Fibroblast of lung (primary cell): Measurements from ENCODE around the gene TMBIM4. TPM values are rescaled to one million over a fixed set of nuclear protein-coding genes. Genes with fewer than 3 reads are reported as not detected.

ENCODE experiments used
- DNase-seq, 2 donors: peaks; one replicate each; pipeline versions ENCODE4 v3.0.0 to v3.0.0-alpha.2; 2010; ENCODE audit warnings: low read depth in 2 of 2
- H2AFZ ChIP-seq: 2 replicates; pipeline ENCODE4 v1.5.1; 2012; ENCODE audit warnings: low read length, control low read depth, inconsistent platforms
- H3K27ac ChIP-seq: 2 replicates; pipeline ENCODE4 v1.5.1; 2011; ENCODE audit warnings: low read length, control low read depth; ENCODE audit not compliant: insufficient read depth
- H3K27me3 ChIP-seq: 2 replicates; pipeline ENCODE4 v1.5.1; 2011; ENCODE audit warnings: mild to moderate bottlenecking, low read length; ENCODE audit not compliant: control insufficient read depth, insufficient read depth
- H3K36me3 ChIP-seq: 2 replicates; pipeline ENCODE4 v1.5.1; 2011; ENCODE audit warnings: low read length; ENCODE audit not compliant: control insufficient read depth, insufficient read depth
- H3K4me1 ChIP-seq: 2 replicates; pipeline ENCODE4 v1.5.1; 2011; ENCODE audit warnings: low read length; ENCODE audit not compliant: control insufficient read depth, insufficient read depth; ENCODE audit errors: extremely low read depth
- H3K4me2 ChIP-seq: 2 replicates; pipeline ENCODE4 v1.5.1; 2011; ENCODE audit warnings: low read length, control low read depth; ENCODE audit not compliant: insufficient read depth; ENCODE audit errors: extremely low read depth
- H3K4me3 ChIP-seq, 4 experiments: fragments of 200-600 bp in 1 of 4; sonication (generic) in 1 of 4; replicated peaks in 1 of 4; 2 replicates each; pipeline ENCODE4 v1.5.1; 2011 to 2016; ENCODE audit warnings: low read length in 4 of 4, low read depth in 3 of 4, mild to moderate bottlenecking in 3 of 4, control low read depth in 2 of 4, inconsistent platforms in 1 of 4, mixed read lengths in 1 of 4; ENCODE audit not compliant: insufficient read depth in 1 of 4; ENCODE audit errors: control extremely low read depth in 1 of 4
- H3K79me2 ChIP-seq: 2 replicates; pipeline ENCODE4 v1.5.1; 2012; ENCODE audit warnings: mild to moderate bottlenecking, low read length, inconsistent platforms; ENCODE audit not compliant: control insufficient read depth, insufficient read depth
- H3K9ac ChIP-seq: 2 replicates; pipeline ENCODE4 v1.5.1; 2011; ENCODE audit warnings: mild to moderate bottlenecking, low read length, control low read depth; ENCODE audit not compliant: insufficient read depth
- H3K9me3 ChIP-seq: 2 replicates; pipeline ENCODE4 v1.5.1; 2012; ENCODE audit warnings: low read depth, low read length; ENCODE audit not compliant: control insufficient read depth, insufficient read depth
- H4K20me1 ChIP-seq: 2 replicates; pipeline ENCODE4 v1.5.1; 2011; ENCODE audit warnings: low read length; ENCODE audit not compliant: control insufficient read depth, insufficient read depth; ENCODE audit errors: extremely low read depth
- EZH2 ChIP-seq: IDR thresholded peaks from 2 replicates; pipeline ENCODE4 v1.5.1; 2012; ENCODE audit warnings: low read length, control low read depth, mild to moderate bottlenecking; ENCODE audit errors: missing control alignments
- polyA plus RNA-seq, 2 donors: library from polyadenylated mRNA; depleted of rRNA in 1 of 2; stranded (reverse) in 1 of 2; unstranded in 1 of 2; fragments of >200 nt; gene quantifications; 2 replicates each; pipeline ENCODE4 v1.2.1, GENCODE V29; 2011 to 2012; ENCODE audit warnings: missing spikeins in 1 of 2
- total RNA-seq: library from RNA; depleted of rRNA; stranded (reverse); fragments of >200 nt; gene quantifications from 2 replicates; pipeline ENCODE4 v1.2.1, GENCODE V29; 2014
- TF ChIP-seq, protein P1 (sequence below), 2 donors: IDR thresholded peaks in 1 of 2; conservative IDR thresholded peaks in 1 of 2; 1 replicate in 1 of 2; 2 replicates in 1 of 2; pipeline ENCODE4 v1.5.1; 2011 to 2012; ENCODE audit warnings: low read length in 2 of 2, control low read depth in 1 of 2, inconsistent platforms in 1 of 2, low read depth in 1 of 2, mild to moderate bottlenecking in 1 of 2

The TMBIM4 gene
- total and polyA plus RNA-seq, 2 donors (not counting 1 experiment from before 2014, with no cell fraction given), result 69.2 to 140 TPM

DNA sequence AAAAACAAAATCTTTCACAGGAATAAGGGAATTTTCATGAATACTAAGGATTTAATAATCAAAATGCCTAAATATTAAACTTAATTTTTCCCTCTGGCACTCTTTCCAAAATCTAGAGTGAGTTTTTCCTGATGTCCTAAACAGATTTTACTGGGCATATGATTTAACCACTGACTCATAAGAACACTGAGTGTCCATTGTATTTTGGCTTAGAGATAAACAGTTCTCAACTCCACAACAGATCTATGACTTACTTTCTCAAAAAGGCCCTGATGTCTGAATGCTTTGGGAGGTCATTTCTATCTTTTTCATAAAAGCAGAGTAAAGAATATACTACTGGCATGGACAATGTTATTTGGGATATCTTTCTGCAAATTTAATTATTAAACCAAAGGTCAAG, 15.0 kb downstream of the TMBIM4 start:
- no peak for TF ChIP-seq EZH2
- TF ChIP-seq, protein P1, sequence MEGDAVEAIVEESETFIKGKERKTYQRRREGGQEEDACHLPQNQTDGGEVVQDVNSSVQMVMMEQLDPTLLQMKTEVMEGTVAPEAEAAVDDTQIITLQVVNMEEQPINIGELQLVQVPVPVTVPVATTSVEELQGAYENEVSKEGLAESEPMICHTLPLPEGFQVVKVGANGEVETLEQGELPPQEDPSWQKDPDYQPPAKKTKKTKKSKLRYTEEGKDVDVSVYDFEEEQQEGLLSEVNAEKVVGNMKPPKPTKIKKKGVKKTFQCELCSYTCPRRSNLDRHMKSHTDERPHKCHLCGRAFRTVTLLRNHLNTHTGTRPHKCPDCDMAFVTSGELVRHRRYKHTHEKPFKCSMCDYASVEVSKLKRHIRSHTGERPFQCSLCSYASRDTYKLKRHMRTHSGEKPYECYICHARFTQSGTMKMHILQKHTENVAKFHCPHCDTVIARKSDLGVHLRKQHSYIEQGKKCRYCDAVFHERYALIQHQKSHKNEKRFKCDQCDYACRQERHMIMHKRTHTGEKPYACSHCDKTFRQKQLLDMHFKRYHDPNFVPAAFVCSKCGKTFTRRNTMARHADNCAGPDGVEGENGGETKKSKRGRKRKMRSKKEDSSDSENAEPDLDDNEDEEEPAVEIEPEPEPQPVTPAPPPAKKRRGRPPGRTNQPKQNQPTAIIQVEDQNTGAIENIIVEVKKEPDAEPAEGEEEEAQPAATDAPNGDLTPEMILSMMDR (conservative IDR thresholded peaks at IDR 0.05 in 1 of 2, IDR thresholded peaks at IDR 0.05 in 1 of 2; ENCODE audit: low read depth in 1 of 2, low read length in 2 of 2), result no peak
- Histone ChIP-seq H3K9me3 (no peaks in the 10 kb centered on the region), H3K27me3 (no peaks in the 10 kb centered on the region), H3K4me2 (no peak overlapping the region), H3K4me1 (peaks cover 2% of the 10 kb centered on the region), H3K79me2 (peaks cover 11% of the 10 kb centered on the region), H3K9ac (no peak overlapping the region), H3K4me3 (no peak overlapping the region), H4K20me1 (no peaks in the 10 kb centered on the region), H3K36me3 (no peaks in the 10 kb centered on the region), H3K27ac (no peak overlapping the region), H2AFZ (no peak overlapping the region)
- DNase-seq, result peak; percentile 25 to 50

DNA sequence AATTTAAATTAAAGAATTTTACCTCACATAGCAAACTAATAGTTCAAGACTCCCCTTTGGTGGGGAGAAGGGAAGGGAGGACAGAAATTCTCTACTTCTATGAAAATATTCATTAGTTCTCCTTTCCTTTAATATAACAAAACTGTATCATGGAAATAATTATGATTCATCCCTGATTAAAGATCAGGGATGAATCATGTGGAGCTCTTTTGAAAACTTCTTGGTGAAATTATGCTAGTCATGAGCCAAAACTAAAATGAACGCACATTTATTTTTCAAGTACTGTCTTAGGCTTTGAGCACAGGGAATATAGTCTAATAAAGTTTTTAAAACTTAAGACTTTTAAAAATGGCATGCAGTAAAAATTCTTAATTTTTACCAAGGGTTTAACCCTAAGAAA, 17.1 kb downstream of the TMBIM4 start:
- Histone ChIP-seq H3K79me2 (peaks cover 9% of the 10 kb centered on the region), H3K9ac (no peak overlapping the region), H3K4me2 (peak overlapping the region; percentile 11), H3K27me3 (no peaks in the 10 kb centered on the region), H3K4me3 (no peak overlapping the region), H2AFZ (no peak overlapping the region), H3K4me1 (peaks cover 2% of the 10 kb centered on the region), H3K27ac (no peak overlapping the region), H3K9me3 (no peaks in the 10 kb centered on the region), H4K20me1 (no peaks in the 10 kb centered on the region), H3K36me3 (no peaks in the 10 kb centered on the region)
- TF ChIP-seq, protein P1 (conservative IDR thresholded peaks at IDR 0.05 in 1 of 2, IDR thresholded peaks at IDR 0.05 in 1 of 2; ENCODE audit: low read depth in 1 of 2, low read length in 2 of 2), result no peak
- TF ChIP-seq EZH2, result no peak
- peak; percentile 46 to 49 for DNase-seq

DNA sequence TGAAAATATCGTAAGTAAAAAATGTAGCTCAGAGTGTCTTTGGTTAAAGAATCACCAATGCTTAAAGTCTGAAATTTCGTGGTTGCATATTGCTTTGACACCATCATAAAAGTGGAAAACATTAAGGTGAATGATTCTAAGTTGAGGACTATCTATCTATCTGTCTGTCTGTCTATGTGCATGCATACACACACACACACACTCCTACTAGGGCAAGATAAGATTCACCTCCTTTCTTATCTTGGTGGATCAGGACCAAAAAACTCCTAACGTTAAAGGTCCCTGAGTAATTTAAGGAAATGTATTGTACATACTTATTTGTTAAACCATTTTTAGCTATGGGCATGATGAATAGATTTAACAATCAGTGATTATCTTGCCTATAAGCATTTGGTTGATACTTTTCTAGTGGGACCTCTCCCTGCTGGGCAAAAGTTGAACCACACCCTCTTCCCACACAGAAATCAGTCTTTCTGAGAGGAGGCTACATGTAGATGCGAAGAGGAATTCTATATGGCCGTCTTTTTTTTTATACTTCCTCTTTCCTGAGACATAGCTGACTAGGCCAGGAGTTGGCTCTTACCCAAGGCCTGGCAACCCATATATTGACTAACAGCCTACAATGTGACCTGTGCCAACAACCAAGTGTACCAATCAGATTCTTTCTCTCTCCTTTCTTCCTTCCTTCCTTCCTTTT, 19.9 kb downstream of the TMBIM4 start:
- Histone ChIP-seq H3K9ac (no peak overlapping the region), H3K27me3 (no peaks in the 10 kb centered on the region), H3K4me1 (peaks cover 2% of the 10 kb centered on the region), H3K27ac (no peak overlapping the region), H3K79me2 (peaks cover 4% of the 10 kb centered on the region), H2AFZ (no peak overlapping the region), H3K4me2 (no peak overlapping the region), H3K36me3 (no peaks in the 10 kb centered on the region), H3K4me3 (no peak overlapping the region), H3K9me3 (no peaks in the 10 kb centered on the region), H4K20me1 (no peaks in the 10 kb centered on the region)
- DNase-seq, result no peak
- no peak for TF ChIP-seq EZH2
- TF ChIP-seq, protein P1 (conservative IDR thresholded peaks at IDR 0.05 in 1 of 2, IDR thresholded peaks at IDR 0.05 in 1 of 2; ENCODE audit: low read depth in 1 of 2, low read length in 2 of 2), result peak in 1 of 2 donors; percentile 18
